ENCODE measurements around the gene CAMK1D. TPM values are rescaled to one million over a fixed set of nuclear protein-coding genes. Genes with fewer than 3 reads are reported as not detected.

Gene CAMK1D
- total RNA-seq, 1 donor from 2014 or later: 1.8 TPM

GRCh38 chr10:12790270-12790669 lies 440.9 kb downstream of the CAMK1D start:
- no peaks in the 10 kb centered on the region for H3K27me3 ChIP-seq (ENCODE audit: control insufficient read depth, insufficient read depth, low read length)
- TF ChIP-seq, protein P1, sequence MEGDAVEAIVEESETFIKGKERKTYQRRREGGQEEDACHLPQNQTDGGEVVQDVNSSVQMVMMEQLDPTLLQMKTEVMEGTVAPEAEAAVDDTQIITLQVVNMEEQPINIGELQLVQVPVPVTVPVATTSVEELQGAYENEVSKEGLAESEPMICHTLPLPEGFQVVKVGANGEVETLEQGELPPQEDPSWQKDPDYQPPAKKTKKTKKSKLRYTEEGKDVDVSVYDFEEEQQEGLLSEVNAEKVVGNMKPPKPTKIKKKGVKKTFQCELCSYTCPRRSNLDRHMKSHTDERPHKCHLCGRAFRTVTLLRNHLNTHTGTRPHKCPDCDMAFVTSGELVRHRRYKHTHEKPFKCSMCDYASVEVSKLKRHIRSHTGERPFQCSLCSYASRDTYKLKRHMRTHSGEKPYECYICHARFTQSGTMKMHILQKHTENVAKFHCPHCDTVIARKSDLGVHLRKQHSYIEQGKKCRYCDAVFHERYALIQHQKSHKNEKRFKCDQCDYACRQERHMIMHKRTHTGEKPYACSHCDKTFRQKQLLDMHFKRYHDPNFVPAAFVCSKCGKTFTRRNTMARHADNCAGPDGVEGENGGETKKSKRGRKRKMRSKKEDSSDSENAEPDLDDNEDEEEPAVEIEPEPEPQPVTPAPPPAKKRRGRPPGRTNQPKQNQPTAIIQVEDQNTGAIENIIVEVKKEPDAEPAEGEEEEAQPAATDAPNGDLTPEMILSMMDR (IDR thresholded peaks at IDR 0.05; ENCODE audit: insufficient read depth, low read length, severe bottlenecking): no peak

DNA sequence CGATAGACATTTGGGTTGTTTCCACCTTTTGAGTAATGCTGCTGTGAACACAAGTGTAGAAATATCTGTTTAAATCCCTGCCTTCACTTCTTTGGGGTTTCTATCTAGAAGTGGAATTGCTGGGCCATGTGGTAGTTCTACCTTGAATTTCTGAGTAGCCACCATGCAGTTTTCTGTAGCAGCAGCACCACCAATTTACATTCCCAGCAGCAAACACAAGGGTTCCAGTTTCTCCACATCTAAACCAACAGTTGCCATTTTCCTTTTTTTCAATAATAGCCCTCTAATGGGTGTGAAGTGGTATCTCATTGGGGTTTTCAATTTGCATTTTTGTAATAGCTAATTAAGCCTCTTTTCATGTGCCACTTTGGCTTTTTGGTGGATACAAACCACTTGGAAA lies 442.4 kb downstream of the CAMK1D start:
- FAIRE-seq (no peak), DNase-seq (ENCODE audit: low read depth) (no peak)

More at GRCh38 chr10:12790270-12790669, 440.9 kb downstream of the CAMK1D start:
- no peaks in the 10 kb centered on the region for H3K36me3 ChIP-seq (ENCODE audit: control insufficient read depth, insufficient read depth, low read length)
- FAIRE-seq: no peak
- no peak overlapping the region for H3K4me3 ChIP-seq (ENCODE audit: low read depth, low read length)
- no peak for DNase-seq (ENCODE audit: low read depth)

DNA sequence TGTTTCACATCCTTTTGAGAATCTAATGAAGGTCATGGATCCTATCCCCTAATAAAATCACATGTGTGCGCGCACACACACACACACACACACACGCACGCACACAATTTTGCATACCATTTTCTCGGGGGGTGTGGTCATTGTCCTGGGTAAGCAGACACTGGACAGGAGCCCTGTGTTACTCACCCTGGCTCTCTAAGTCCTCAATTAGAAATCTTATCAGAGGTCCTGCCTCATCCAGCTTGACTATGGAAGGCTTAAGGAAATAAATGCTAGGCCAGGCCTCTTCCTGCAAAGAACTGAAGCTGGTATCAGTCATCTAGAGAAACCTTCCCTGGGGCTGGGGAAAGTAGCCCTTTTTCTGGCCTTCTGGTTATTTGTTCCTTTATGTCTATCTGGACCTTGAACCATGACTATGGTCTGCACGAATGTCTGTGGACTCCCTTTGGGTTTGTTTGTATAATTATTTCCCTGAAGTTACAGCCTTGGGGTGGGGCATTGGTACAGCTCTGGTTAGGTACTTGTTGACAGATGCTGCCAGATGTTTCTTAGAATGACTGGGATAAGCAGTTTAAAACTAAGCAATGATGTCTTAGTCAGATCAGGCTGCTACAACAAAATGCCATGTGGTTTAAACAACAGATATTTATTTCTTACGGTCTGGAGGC lies 443.7 kb downstream of the CAMK1D start:
- Histone ChIP-seq H3K27me3 (ENCODE audit: control insufficient read depth, insufficient read depth, low read length) (no peaks in the 10 kb centered on the region), H3K36me3 (ENCODE audit: control insufficient read depth, insufficient read depth, low read length) (no peaks in the 10 kb centered on the region), H3K4me3 (ENCODE audit: low read depth, low read length) (no peak overlapping the region)
- TF ChIP-seq, protein P1 (IDR thresholded peaks at IDR 0.05; ENCODE audit: insufficient read depth, low read length, severe bottlenecking): no peak
- DNase-seq (ENCODE audit: low read depth) (no peak), FAIRE-seq (no peak)

More for the DNA sequence above, 442.4 kb downstream of the CAMK1D start:
- Histone ChIP-seq H3K36me3 (ENCODE audit: control insufficient read depth, insufficient read depth, low read length) (no peaks in the 10 kb centered on the region), H3K4me3 (ENCODE audit: low read depth, low read length) (no peak overlapping the region), H3K27me3 (ENCODE audit: control insufficient read depth, insufficient read depth, low read length) (no peaks in the 10 kb centered on the region)
- TF ChIP-seq, protein P1 (IDR thresholded peaks at IDR 0.05; ENCODE audit: insufficient read depth, low read length, severe bottlenecking): no peak

DNA sequence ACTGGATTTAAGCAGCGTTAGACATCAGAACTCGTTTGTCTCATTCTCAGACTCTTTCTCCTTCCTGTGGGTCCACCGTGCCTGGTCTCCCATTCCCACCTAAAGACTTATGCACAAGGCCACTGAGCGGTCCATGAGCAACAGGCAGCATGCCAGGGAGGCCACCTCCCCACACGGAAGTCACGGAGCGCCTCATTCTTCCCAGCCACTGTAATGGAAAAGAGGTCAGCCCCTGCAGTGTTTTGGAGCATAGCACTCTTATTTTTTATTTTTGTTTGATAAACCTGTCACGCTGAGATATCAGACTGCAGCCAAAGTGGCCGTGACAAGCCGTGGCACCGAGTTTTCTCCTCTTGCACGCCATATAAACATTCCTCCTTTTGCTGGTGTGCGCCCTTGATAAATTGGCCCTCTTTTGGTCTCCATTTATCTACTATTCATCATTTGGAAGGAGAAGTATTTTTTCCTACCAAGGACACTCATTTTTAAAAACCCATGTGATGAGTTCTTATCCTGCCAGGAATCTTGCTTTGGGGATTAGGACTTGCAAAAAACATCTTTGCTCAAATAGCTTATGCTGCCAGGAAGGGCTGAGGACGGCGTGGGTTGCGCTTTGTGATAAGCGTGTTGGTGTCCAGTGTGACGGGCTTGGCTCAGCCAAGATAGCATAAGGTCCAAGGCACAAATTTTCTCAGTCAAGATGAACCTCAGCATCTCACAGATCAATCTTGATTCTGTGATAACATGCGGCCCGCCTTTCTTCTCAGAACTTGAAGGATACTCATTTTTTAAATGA lies 446.2 kb downstream of the CAMK1D start:
- no peak overlapping the region for H3K4me3 ChIP-seq (ENCODE audit: low read depth, low read length)
- DNase-seq (ENCODE audit: low read depth) (no peak), FAIRE-seq (no peak)
- TF ChIP-seq, protein P1 (IDR thresholded peaks at IDR 0.05; ENCODE audit: insufficient read depth, low read length, severe bottlenecking): no peak
- H3K27me3 ChIP-seq (ENCODE audit: control insufficient read depth, insufficient read depth, low read length): no peaks in the 10 kb centered on the region
- no peaks in the 10 kb centered on the region for H3K36me3 ChIP-seq (ENCODE audit: control insufficient read depth, insufficient read depth, low read length)

DNA sequence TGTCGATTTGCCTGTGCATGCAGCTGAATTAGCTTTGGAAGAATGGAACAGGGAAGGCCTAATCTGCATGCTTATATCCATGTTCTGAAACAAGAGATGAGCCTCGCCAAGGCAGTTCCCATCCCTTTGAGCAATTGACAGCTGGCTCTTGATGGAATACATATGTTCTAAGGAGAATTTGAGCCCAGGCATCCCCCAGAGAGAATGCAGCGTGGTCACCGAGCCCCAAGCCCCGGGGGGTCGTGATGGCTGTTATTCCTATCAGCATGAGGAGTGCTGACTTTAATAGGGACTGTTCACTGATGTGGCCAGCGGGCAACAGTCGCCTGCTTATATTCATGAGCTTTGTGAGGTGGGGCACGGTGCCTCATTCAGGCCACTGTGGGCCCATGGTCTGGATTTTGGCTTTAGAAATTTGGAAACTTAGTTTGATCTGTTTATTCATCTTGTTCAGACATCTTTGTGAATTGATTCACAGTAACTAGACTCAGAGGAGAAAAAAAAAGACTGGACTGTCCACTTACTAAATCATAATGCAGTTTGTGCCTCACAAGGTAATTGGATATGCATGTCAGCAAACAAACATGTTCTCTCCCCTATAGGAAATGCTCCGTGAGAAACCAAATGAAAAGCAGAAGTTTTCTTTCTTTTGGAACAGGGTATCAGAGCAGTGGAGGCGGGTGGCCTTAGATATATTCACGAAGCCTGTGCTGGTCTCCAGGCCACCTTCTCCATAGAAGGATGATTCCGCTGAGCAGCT lies 447.2 kb downstream of the CAMK1D start:
- DNase-seq (ENCODE audit: low read depth) (no peak), FAIRE-seq (no peak)
- Histone ChIP-seq H3K36me3 (ENCODE audit: control insufficient read depth, insufficient read depth, low read length) (no peaks in the 10 kb centered on the region), H3K4me3 (ENCODE audit: low read depth, low read length) (no peak overlapping the region), H3K27me3 (ENCODE audit: control insufficient read depth, insufficient read depth, low read length) (no peaks in the 10 kb centered on the region)
- TF ChIP-seq, protein P1 (IDR thresholded peaks at IDR 0.05; ENCODE audit: insufficient read depth, low read length, severe bottlenecking): no peak

Data from bronchial epithelial cell (primary cell).